Thoracic aorta (tissue), 2 donors: ENCODE data around the gene FNDC7. TPM values are rescaled to one million over a fixed set of nuclear protein-coding genes. Genes with fewer than 3 reads are reported as not detected.

Source experiments
- ATAC-seq: fragments of 150-250 bp; one replicate; pipeline ENCODE4 v1.8.0; 2017; ENCODE audit warnings: low read depth; ENCODE audit not compliant: insufficient number of reproducible peaks, low FRiP score
- DNase-seq: peaks from one replicate; pipeline ENCODE4 v3.0.0-alpha.2; 2020; ENCODE audit warnings: low spot score
- H3K27ac ChIP-seq, 2 donors: fragments of 200-600 bp; sonication (generic); 1 replicate in 1 of 2; 2 replicates in 1 of 2; pipeline ENCODE4 v1.5.1; 2016; ENCODE audit warnings: mild to moderate bottlenecking in 2 of 2, moderate library complexity in 2 of 2
- H3K27me3 ChIP-seq: fragments of 200-600 bp; sonication (generic); replicated peaks from 2 replicates; pipeline ENCODE4 v1.6.0; 2016; ENCODE audit warnings: mild to moderate bottlenecking; ENCODE audit not compliant: insufficient read depth
- H3K36me3 ChIP-seq: fragments of 200-600 bp; sonication (generic); one replicate; pipeline ENCODE4 v1.5.1; 2016
- H3K4me1 ChIP-seq, 2 donors: fragments of 200-600 bp; sonication (generic); 1 replicate in 1 of 2; 2 replicates in 1 of 2; pipeline versions ENCODE4 v1.5.1 to v1.6.0; 2016; ENCODE audit warnings: low read depth in 2 of 2, mild to moderate bottlenecking in 1 of 2; ENCODE audit not compliant: control insufficient read depth in 1 of 2
- H3K4me3 ChIP-seq: fragments of 200-600 bp; sonication (generic); 2 replicates; pipeline ENCODE4 v1.5.1; 2016; ENCODE audit warnings: mild to moderate bottlenecking
- H3K9me3 ChIP-seq: fragments of 200-600 bp; sonication (generic); 2 replicates; pipeline ENCODE4 v1.5.1; 2016
- total RNA-seq, 2 donors: library from RNA; depleted of rRNA; stranded (reverse); fragments of >200 nt; gene quantifications; one replicate each; pipeline versions ENCODE4 v1.1.0 to v1.2.3, GENCODE V29; 2016
- TF ChIP-seq, protein P1 (sequence below): fragments of 200-600 bp; sonication (generic); IDR thresholded peaks from one replicate; pipeline ENCODE4 v1.5.1; 2019; ENCODE audit warnings: antibody characterized with exemption

FNDC7 gene
- total RNA-seq, 2 donors from 2014 or later = not detected

DNA sequence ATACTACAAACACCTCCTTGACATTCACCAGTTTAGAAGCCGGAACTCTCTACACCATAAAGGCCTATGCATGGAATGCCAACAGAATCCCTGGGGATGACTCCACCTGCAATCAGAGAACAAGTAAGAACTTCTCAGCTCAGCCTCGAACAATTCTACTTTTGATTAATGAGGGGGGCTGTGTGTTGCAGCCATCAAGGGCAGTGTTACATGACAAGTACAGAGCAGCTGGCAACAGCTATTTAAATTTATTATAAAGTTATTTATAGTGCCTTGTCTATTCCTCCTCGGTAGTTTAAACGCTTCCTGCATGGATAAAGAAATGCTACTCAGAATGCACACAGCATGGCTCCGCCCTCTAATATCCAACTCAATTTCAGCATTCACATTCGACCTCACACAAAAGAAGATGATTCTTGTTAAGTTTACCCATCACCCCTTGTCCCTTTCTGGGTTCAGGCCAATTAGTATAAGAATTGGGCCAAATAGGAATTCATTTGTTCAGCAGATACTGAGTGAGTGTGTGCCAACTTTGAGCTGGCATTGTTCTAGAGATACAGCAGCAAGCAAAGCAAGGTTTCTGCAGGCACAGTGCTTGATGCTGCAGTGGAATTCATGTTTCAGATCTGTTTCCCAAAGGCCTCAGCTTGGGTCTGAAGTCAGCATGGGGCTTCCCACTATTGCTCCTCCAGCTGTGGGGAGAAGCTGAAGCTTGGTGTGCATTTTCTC, 6.4 kb downstream of the FNDC7 start:
- no peaks in the 10 kb centered on the region for H3K9me3 ChIP-seq
- TF ChIP-seq, protein P1, sequence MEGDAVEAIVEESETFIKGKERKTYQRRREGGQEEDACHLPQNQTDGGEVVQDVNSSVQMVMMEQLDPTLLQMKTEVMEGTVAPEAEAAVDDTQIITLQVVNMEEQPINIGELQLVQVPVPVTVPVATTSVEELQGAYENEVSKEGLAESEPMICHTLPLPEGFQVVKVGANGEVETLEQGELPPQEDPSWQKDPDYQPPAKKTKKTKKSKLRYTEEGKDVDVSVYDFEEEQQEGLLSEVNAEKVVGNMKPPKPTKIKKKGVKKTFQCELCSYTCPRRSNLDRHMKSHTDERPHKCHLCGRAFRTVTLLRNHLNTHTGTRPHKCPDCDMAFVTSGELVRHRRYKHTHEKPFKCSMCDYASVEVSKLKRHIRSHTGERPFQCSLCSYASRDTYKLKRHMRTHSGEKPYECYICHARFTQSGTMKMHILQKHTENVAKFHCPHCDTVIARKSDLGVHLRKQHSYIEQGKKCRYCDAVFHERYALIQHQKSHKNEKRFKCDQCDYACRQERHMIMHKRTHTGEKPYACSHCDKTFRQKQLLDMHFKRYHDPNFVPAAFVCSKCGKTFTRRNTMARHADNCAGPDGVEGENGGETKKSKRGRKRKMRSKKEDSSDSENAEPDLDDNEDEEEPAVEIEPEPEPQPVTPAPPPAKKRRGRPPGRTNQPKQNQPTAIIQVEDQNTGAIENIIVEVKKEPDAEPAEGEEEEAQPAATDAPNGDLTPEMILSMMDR = no peak
- H3K27ac ChIP-seq = no peak overlapping the region
- peaks cover 0 to 42% of the 10 kb centered on the region in 2 donors for H3K4me1 ChIP-seq
- no peaks in the 10 kb centered on the region for H3K36me3 ChIP-seq
- no peak overlapping the region for H3K4me3 ChIP-seq
- ATAC-seq (no peak), DNase-seq (no peak)
- no peaks in the 10 kb centered on the region for H3K27me3 ChIP-seq

DNA sequence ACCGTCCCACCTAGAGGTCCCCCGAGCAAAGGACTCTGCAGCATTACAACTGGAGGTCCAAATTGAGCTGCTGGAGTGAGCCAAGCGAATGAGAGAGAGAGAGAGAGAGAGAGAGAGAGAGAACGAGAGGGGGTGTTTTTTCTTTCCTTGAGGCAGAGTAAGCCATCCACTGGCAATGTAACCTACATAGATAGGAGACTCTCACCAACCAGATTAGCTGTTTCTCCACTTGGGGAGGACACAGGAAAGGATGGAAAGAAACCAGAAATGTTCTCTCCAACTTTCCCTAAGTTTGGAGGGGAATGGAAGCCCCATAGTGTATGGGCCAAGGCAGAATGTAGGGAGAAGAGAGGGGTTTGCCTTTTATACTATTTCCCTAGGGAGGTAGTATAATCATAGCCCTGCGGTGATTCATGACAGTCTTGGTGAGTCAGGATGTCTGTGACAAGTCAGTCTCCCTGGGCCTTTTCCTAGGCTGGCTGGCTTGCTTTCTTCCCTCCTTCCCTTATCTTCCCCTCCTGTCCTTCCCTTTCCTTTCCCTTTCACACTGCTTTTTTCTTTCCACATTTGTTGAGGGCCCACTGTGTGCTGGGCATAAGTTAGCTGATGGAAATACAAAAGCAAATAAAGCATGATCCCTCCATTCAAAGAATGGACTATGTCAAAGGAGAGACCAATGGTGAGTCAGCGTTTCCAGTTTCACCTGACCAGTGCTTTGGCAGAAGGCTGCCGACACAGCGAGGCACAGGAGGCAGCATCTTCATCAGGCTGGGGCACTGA, 7.1 kb downstream of the FNDC7 start:
- no peak overlapping the region for H3K4me3 ChIP-seq
- H3K9me3 ChIP-seq = no peaks in the 10 kb centered on the region
- ATAC-seq (peak; percentile 61), DNase-seq (no peak)
- H3K4me1 ChIP-seq = peaks cover 0 to 42% of the 10 kb centered on the region in 2 donors
- H3K36me3 ChIP-seq = no peaks in the 10 kb centered on the region
- TF ChIP-seq, protein P1 = no peak
- peak overlapping the region in 1 of 2 donors; percentile 39 for H3K27ac ChIP-seq
- H3K27me3 ChIP-seq = no peaks in the 10 kb centered on the region

DNA sequence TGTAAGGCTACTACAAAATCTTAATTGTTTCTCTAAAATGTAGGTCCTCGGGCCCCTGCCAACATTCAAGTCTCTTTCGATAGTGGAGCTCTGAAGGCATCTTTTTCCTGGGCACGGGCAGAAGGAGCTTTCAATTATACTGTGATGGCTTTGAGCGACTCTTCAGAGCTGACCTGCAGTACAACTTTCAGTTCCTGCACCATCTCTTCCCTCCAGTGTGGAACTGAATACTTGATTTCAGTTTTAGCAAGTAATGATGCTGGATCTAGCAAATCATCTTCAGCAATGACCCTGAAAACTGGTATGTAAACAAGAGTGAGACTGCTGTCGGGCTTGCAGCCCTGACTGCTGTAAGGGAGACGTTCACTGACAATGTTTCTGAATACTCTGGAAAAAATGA, 9.6 kb downstream of the FNDC7 start:
- DNase-seq (no peak), ATAC-seq (no peak)
- H3K4me3 ChIP-seq = no peak overlapping the region
- peaks cover 0 to 24% of the 10 kb centered on the region in 2 donors for H3K4me1 ChIP-seq
- H3K27me3 ChIP-seq = no peaks in the 10 kb centered on the region
- H3K36me3 ChIP-seq = no peaks in the 10 kb centered on the region
- H3K9me3 ChIP-seq = no peaks in the 10 kb centered on the region
- TF ChIP-seq, protein P1 = no peak
- no peak overlapping the region for H3K27ac ChIP-seq

DNA sequence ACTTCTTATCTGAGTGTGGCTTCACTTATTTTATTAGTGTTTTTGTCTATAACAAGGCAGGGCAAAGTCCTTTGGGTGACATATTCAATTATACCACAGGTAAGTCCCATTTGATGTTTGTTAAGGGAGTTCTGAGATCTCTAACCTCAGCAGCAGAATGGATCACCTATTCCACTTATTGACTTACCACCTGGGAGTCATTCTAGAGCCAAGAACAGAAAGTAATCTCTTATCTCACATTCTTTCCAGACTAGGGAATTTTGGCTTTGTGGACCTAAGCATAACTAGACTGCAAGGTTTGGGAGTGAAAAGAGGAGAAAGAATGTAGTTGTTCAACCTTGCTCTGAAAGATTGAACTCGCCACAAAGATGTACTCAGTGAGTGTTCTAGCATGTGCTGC, 13.2 kb downstream of the FNDC7 start:
- Histone ChIP-seq H3K27ac (no peak overlapping the region), H3K4me3 (no peak overlapping the region), H3K36me3 (no peaks in the 10 kb centered on the region), H3K4me1 (peaks cover 0 to 6% of the 10 kb centered on the region in 2 donors), H3K9me3 (no peaks in the 10 kb centered on the region), H3K27me3 (no peaks in the 10 kb centered on the region)
- DNase-seq = no peak
- TF ChIP-seq, protein P1 = no peak
- no peak for ATAC-seq

DNA sequence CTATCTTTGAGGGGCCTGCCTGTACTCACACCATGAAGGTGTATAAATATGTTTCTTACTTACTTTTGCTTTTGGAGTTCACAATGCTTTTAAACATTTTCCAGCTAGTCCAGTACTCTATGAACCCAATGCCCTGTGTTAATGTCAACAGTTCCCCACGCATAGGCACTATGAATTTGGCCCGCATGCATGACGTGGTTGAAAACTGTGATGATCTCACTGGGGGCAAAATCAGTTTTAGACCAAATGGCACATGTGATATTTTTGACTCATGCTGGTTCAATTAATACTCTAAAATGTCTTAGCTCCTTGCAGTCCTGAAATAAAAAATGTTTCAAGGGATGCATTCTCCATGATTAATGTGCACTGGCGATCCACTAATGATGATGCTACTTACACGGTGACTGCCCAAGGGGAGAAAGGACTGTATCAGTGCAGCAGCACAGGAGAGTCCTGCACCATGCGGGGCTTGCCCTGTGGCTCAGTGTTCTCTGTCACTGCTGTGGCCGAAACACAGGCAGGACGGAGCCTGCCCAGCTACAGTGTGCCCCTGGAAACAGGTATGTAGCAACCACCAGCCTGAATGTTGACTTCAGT, 15.7 kb downstream of the FNDC7 start:
- H3K27me3 ChIP-seq = no peaks in the 10 kb centered on the region
- H3K9me3 ChIP-seq = no peaks in the 10 kb centered on the region
- H3K4me1 ChIP-seq = peaks cover 0 to 3% of the 10 kb centered on the region in 2 donors
- H3K4me3 ChIP-seq = no peak overlapping the region
- ATAC-seq (no peak), DNase-seq (no peak)
- no peak overlapping the region for H3K27ac ChIP-seq
- TF ChIP-seq, protein P1 = no peak
- no peaks in the 10 kb centered on the region for H3K36me3 ChIP-seq
